ENCODE data around the gene CREBBP. TPM values are rescaled to one million over a fixed set of nuclear protein-coding genes. Genes with fewer than 3 reads are reported as not detected.

The CREBBP gene
- total RNA-seq, 1 experiment from 2014 or later, result 79.1 TPM

GRCh38 chr16:3788711-3789374, 91.7 kb downstream of the CREBBP start:
- DNase-seq, result no peak
- Mint-ChIP-seq H3K9me3 (no peaks in the 10 kb centered on the region), H3K4me1 (no peaks in the 10 kb centered on the region), H3K27ac (peak overlapping the region in 1 of 3 experiments; percentile 21; a peak in 2 of 7 replicates), H3K27me3 (ENCODE audit: low read depth) (no peaks in the 10 kb centered on the region), H3K4me3 (no peak overlapping the region), H3K36me3 (ENCODE audit: insufficient read depth in 1 of 3, low read depth in 3 of 3) (peaks cover 16 to 57% (median 29%) of the 10 kb centered on the region in 3 experiments; a peak in 6 of 7 replicates)
- Histone ChIP-seq H2AFZ (ENCODE audit: low read length) (no peak overlapping the region), H3K4me2 (ENCODE audit: insufficient read depth, insufficient read length, low read length) (no peak overlapping the region), H2AK5ac (ENCODE audit: insufficient read length, low read length) (no peak overlapping the region), H3K79me2 (ENCODE audit: insufficient read depth, low read length) (no peaks in the 10 kb centered on the region; the same call in 1 of the 2 replicates), H2BK5ac (ENCODE audit: insufficient read length, low read length) (no peak overlapping the region), H2BK120ac (ENCODE audit: low read depth, low read length, poor library complexity, severe bottlenecking) (no peak overlapping the region), H3K23ac (ENCODE audit: insufficient read length, low read depth, low read length) (no peak overlapping the region), H3K14ac (ENCODE audit: insufficient read depth, low read length) (no peak overlapping the region), H3K9ac (ENCODE audit: extremely low read depth, insufficient read length, low read length) (no peak overlapping the region), H4K20me1 (ENCODE audit: control insufficient read depth, insufficient read depth, insufficient read length) (no peaks in the 10 kb centered on the region), H3K18ac (ENCODE audit: insufficient read length, low read depth, low read length) (no peak overlapping the region), H2BK12ac (ENCODE audit: insufficient read length, low read depth, low read length) (no peak overlapping the region), H4K5ac (ENCODE audit: insufficient read length, low read depth, low read length) (no peak overlapping the region), H3K27me3 (ENCODE audit: insufficient read depth, low read length) (no peaks in the 10 kb centered on the region), H2BK20ac (ENCODE audit: low read depth, low read length, poor library complexity, severe bottlenecking) (no peak overlapping the region), H2BK15ac (ENCODE audit: low read depth, low read length) (no peak overlapping the region), H3K23me2 (ENCODE audit: insufficient read length, low read depth, low read length, poor library complexity, severe bottlenecking) (no peaks in the 10 kb centered on the region), H4K91ac (ENCODE audit: insufficient read length, low read depth, low read length) (no peak overlapping the region), H3K4me1 (ENCODE audit: insufficient read depth, low read length) (no peaks in the 10 kb centered on the region), H3K9me3 (ENCODE audit: control insufficient read depth, low read depth, low read length) (no peaks in the 10 kb centered on the region), H3K4ac (ENCODE audit: low read depth, low read length) (no peak overlapping the region), H4K8ac (replicated peaks; ENCODE audit: insufficient read length, low read depth, low read length) (no peak overlapping the region), H3K56ac (ENCODE audit: insufficient read length, low read depth, low read length) (no peak overlapping the region), H3K79me1 (ENCODE audit: insufficient read depth, low read depth, low read length, poor library complexity, severe bottlenecking) (no peaks in the 10 kb centered on the region), H3K27ac (ENCODE audit: insufficient read length, low read depth, low read length) (no peak overlapping the region), H3T11ph (ENCODE audit: low read length) (no peak overlapping the region)
- no peak for TF ChIP-seq CTCF (conservative IDR thresholded peaks at IDR 0.05)
- WGBS (ENCODE audit: extremely low coverage, insufficient read length, low lambda C conversion rate), result no CpG with 5 or more reads among the region's 9 CpGs

Data from H9 (cell line).